ENCODE results near the gene MARS1.

The MARS1 gene

GRCh38 chr12:57458665-57459054 lies 29.2 kb upstream of the MARS1 start:
- no peak for DNase-seq (ENCODE audit: low spot score)

GRCh38 chr12:57459055-57459749 lies 28.7 kb upstream of the MARS1 start:
- peak; percentile 91 for DNase-seq (ENCODE audit: low spot score)

GRCh38 chr12:57459750-57460467 lies 28.0 kb upstream of the MARS1 start, which contains the start of gene GLI1:
Gene GLI1 (plus strand): TSS chr12:57459785. CDS start chr12:57463692, 3,907 bp downstream.
- DNase-seq (ENCODE audit: low spot score), result no peak

GRCh38 chr12:57460468-57460784 lies 27.4 kb upstream of the MARS1 start:
- no peak for DNase-seq (ENCODE audit: low spot score)

- no peak for DNase-seq (ENCODE audit: low spot score)
Observed at GRCh38 chr12:57460841-57461275, 27.0 kb upstream of the MARS1 start.

- no peak for DNase-seq (ENCODE audit: low spot score)
Observed at GRCh38 chr12:57461276-57461916, 26.5 kb upstream of the MARS1 start.

- no peak for DNase-seq (ENCODE audit: low spot score)
Observed at GRCh38 chr12:57461917-57462250, 26.0 kb upstream of the MARS1 start.

- DNase-seq (ENCODE audit: low spot score), result peak; percentile 87
Observed at GRCh38 chr12:57462251-57462911, 25.5 kb upstream of the MARS1 start.

GRCh38 chr12:57462912-57463253 lies 25.0 kb upstream of the MARS1 start:
- no peak for DNase-seq (ENCODE audit: low spot score)

GRCh38 chr12:57464569-57464968 lies 23.3 kb upstream of the MARS1 start:
- no peak for DNase-seq (ENCODE audit: low spot score)

GRCh38 chr12:57465030-57465746 lies 22.7 kb upstream of the MARS1 start:
- no peak for DNase-seq (ENCODE audit: low spot score)

- DNase-seq (ENCODE audit: low spot score), result no peak
Observed at GRCh38 chr12:57465747-57466505, 21.9 kb upstream of the MARS1 start.

- no peak for DNase-seq (ENCODE audit: low spot score)
Observed at GRCh38 chr12:57467212-57467874, 20.5 kb upstream of the MARS1 start.

GRCh38 chr12:57467915-57468314 lies 20.0 kb upstream of the MARS1 start:
- no peak for DNase-seq (ENCODE audit: low spot score)

- DNase-seq (ENCODE audit: low spot score), result no peak
Observed at GRCh38 chr12:57469296-57470164, 18.3 kb upstream of the MARS1 start.

GRCh38 chr12:57470286-57470969 lies 17.4 kb upstream of the MARS1 start:
- no peak for DNase-seq (ENCODE audit: low spot score)

- DNase-seq (ENCODE audit: low spot score), result no peak
Observed at GRCh38 chr12:57470970-57471656, 16.8 kb upstream of the MARS1 start.

- DNase-seq (ENCODE audit: low spot score), result no peak
Observed at GRCh38 chr12:57471661-57472060, 16.2 kb upstream of the MARS1 start.

GRCh38 chr12:57472391-57472790 lies 15.5 kb upstream of the MARS1 start:
- no peak for DNase-seq (ENCODE audit: low spot score)

Data from CD4-positive, alpha-beta T cell treated with Interleukin-6 at 100 ng/mL for 8 hours (primary cell).